Hepatic stellate cell (primary cell): ENCODE measurements around the gene ZNF451.

Experiments
- DNase-seq: peaks from one replicate; pipeline ENCODE4 v3.0.0; 2011; ENCODE audit warnings: low spot score

The ZNF451 gene

GRCh38 chr6:57159127-57159526 lies 69.1 kb downstream of the ZNF451 start:
- no peak for DNase-seq

- DNase-seq: no peak
Observed at GRCh38 chr6:57162028-57162427, 72.0 kb downstream of the ZNF451 start.

- DNase-seq: no peak
Observed at GRCh38 chr6:57162516-57162915, 72.5 kb downstream of the ZNF451 start.

- no peak for DNase-seq
Observed at GRCh38 chr6:57163956-57164355, 74.0 kb downstream of the ZNF451 start.

- DNase-seq: no peak
Observed at GRCh38 chr6:57165080-57165479, 75.1 kb downstream of the ZNF451 start.

- DNase-seq: peak; percentile 84
Observed at GRCh38 chr6:57172136-57173055, 82.4 kb downstream of the ZNF451 start, which contains the start of gene BAG2. Gene BAG2 (plus strand): TSS chr6:57172326. CDS start chr6:57172698, 372 bp downstream.

- peak; percentile 12 for DNase-seq
Observed at GRCh38 chr6:57173056-57173885, 83.3 kb downstream of the ZNF451 start.

GRCh38 chr6:57173886-57174510 lies 84.0 kb downstream of the ZNF451 start:
- peak; percentile 47 for DNase-seq

- no peak for DNase-seq
Observed at GRCh38 chr6:57174511-57174907, 84.5 kb downstream of the ZNF451 start.

GRCh38 chr6:57177545-57178265 lies 87.7 kb downstream of the ZNF451 start:
- DNase-seq: no peak

- no peak for DNase-seq
Observed at GRCh38 chr6:57180596-57180995, 90.6 kb downstream of the ZNF451 start.

- DNase-seq: no peak
Observed at GRCh38 chr6:57182017-57182432, 92.0 kb downstream of the ZNF451 start.

- no peak for DNase-seq
Observed at GRCh38 chr6:57183336-57183735, 93.3 kb downstream of the ZNF451 start.

- DNase-seq: peak; percentile 21
Observed at GRCh38 chr6:57190140-57190539, 100.2 kb downstream of the ZNF451 start.

GRCh38 chr6:57193177-57193576 lies 103.2 kb downstream of the ZNF451 start:
- DNase-seq: no peak

- no peak for DNase-seq
Observed at GRCh38 chr6:57195457-57195856, 105.5 kb downstream of the ZNF451 start.

- no peak for DNase-seq
Observed at GRCh38 chr6:57198926-57199636, 109.1 kb downstream of the ZNF451 start.

- no peak for DNase-seq
Observed at GRCh38 chr6:57201718-57202117, 111.7 kb downstream of the ZNF451 start.

GRCh38 chr6:57205550-57206328 lies 115.8 kb downstream of the ZNF451 start:
- no peak for DNase-seq

GRCh38 chr6:57207141-57207540 lies 117.2 kb downstream of the ZNF451 start:
- DNase-seq: no peak
